Stimulated activated CD4-positive, alpha-beta T cell treated with anti-CD3 and anti-CD28 coated beads, TNF-alpha, amount 100 ng/mL, for 24 hours (primary cell): ENCODE data around the gene HNRNPM.

Experiments used
- DNase-seq, 3 experiments: peaks; one replicate each; pipeline ENCODE4 v3.0.0-alpha.2; 2020; ENCODE audit warnings: low read depth in 3 of 3

HNRNPM gene

GRCh38 chr19:8459520-8460270 is 14.9 kb downstream of the HNRNPM start:
- DNase-seq, result no peak

GRCh38 chr19:8460516-8461298 is 15.9 kb downstream of the HNRNPM start:
- DNase-seq, result no peak

GRCh38 chr19:8461376-8461775 is 16.6 kb downstream of the HNRNPM start:
- no peak for DNase-seq

- DNase-seq, result no peak
These were observed 17.1 kb downstream of the HNRNPM start for GRCh38 chr19:8461891-8462290.

- DNase-seq, result no peak
These were observed 17.8 kb downstream of the HNRNPM start for GRCh38 chr19:8462571-8462970.

GRCh38 chr19:8463365-8463764 is 18.6 kb downstream of the HNRNPM start:
- DNase-seq, result no peak

GRCh38 chr19:8466018-8466417 is 21.2 kb downstream of the HNRNPM start:
- DNase-seq, result no peak

- no peak for DNase-seq
These were observed 23.3 kb downstream of the HNRNPM start for GRCh38 chr19:8468124-8468523.

- DNase-seq, result no peak
These were observed 24.1 kb downstream of the HNRNPM start for GRCh38 chr19:8468761-8469373.

- DNase-seq, result no peak
These were observed 25.0 kb downstream of the HNRNPM start for GRCh38 chr19:8469613-8470368.

GRCh38 chr19:8473648-8474476 is 29.1 kb downstream of the HNRNPM start:
- DNase-seq, result no peak

GRCh38 chr19:8475005-8475404 is 30.2 kb downstream of the HNRNPM start:
- DNase-seq, result no peak

GRCh38 chr19:8476524-8476923 is 31.7 kb downstream of the HNRNPM start:
- no peak for DNase-seq

GRCh38 chr19:8477889-8478288 is 33.1 kb downstream of the HNRNPM start:
- DNase-seq, result no peak

- DNase-seq, result no peak
These were observed 33.8 kb downstream of the HNRNPM start for GRCh38 chr19:8478598-8478997.

- DNase-seq, result no peak
These were observed 36.4 kb downstream of the HNRNPM start for GRCh38 chr19:8481201-8481600.

- no peak for DNase-seq
These were observed 36.8 kb downstream of the HNRNPM start for GRCh38 chr19:8481616-8482015.

GRCh38 chr19:8482696-8483095 is 37.9 kb downstream of the HNRNPM start:
- DNase-seq, result no peak

GRCh38 chr19:8483165-8483564 is 38.4 kb downstream of the HNRNPM start:
- DNase-seq, result no peak

GRCh38 chr19:8484331-8484894 is 39.6 kb downstream of the HNRNPM start:
- no peak for DNase-seq
